Measurements from ENCODE around the gene CCDC78. TPM values are rescaled to one million over a fixed set of nuclear protein-coding genes. Genes with fewer than 3 reads are reported as not detected.

CCDC78 gene
- total and polyA plus RNA-seq, 2 of the 13 experiments (the other 11 are each of a cell fraction or from before 2014, with no cell fraction given) = 0.53 to 1.5 TPM

DNA sequence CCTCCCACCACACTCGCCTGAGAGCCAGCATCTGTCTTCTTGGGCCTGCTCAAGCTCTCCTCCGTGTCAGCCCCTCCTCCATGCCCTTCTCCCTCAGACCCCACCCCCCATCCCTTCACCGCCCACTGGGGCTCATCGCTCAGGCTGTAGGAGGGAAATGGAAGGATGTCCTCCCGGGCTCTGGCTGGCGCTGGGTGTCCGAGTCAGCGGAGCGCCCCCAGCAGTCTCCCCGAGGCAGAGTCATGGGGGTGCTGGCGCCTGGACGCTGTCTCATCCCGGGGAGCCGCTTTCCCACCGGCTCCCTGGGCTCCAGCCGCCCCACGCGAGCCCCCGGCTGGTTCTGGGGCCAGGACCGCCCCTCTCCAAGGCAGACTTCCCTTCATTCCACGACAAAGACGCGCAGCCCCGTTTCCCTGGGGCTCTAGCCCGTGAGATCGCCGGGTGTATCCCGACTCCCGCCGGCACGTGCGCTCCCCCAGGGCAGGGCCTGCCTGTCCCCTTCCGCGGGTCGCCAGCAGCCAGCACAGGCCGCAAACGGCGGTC, 5.7 kb downstream of the CCDC78 start (continued):
- TF ChIP-seq ZMYM4 (CRISPR knock-in tag; IDR thresholded peaks at IDR 0.05) (peak; percentile 48; the same call in 1 of the 2 replicates), ZFAT (CRISPR knock-in tag; conservative IDR thresholded peaks at IDR 0.05) (no peak), KAT8 (CRISPR knock-in tag; IDR thresholded peaks at IDR 0.05) (no peak), IKZF1 (IDR thresholded peaks at IDR 0.05) (no peak), SP2 (CRISPR knock-in tag; IDR thresholded peaks at IDR 0.05) (no peak), HIVEP1 (CRISPR knock-in tag; IDR thresholded peaks at IDR 0.05) (no peak), MED8 (CRISPR knock-in tag; IDR thresholded peaks at IDR 0.05; ENCODE audit: insufficient replicate concordance) (peak; percentile 82), REL (CRISPR knock-in tag; conservative IDR thresholded peaks at IDR 0.05) (0 out of 2 replicates have a peak, but pooled peaks have one; percentile 30), STAG1 (CRISPR knock-in tag; IDR thresholded peaks at IDR 0.05) (no peak), KDM6A (CRISPR knock-in tag; IDR thresholded peaks at IDR 0.05; ENCODE audit: low read depth) (no peak), GATAD1 (CRISPR knock-in tag; IDR thresholded peaks at IDR 0.05) (no peak), SMAD9 (CRISPR knock-in tag; IDR thresholded peaks at IDR 0.05) (no peak), ZNF382 (CRISPR knock-in tag; IDR thresholded peaks at IDR 0.05; ENCODE audit: borderline replicate concordance) (no peak), ZNF788 (CRISPR knock-in tag; IDR thresholded peaks at IDR 0.05; ENCODE audit: borderline replicate concordance) (no peak), SP5 (CRISPR knock-in tag; IDR thresholded peaks at IDR 0.05; ENCODE audit: borderline replicate concordance, low read depth) (no peak), ZC3H13 (CRISPR knock-in tag; IDR thresholded peaks at IDR 0.05) (peak; percentile 80), SUZ12 (IDR thresholded peaks at IDR 0.05; ENCODE audit: low read depth, low read length) (no peak), U2AF1 (optimal IDR thresholded peaks at IDR 0.05; ENCODE audit: low read depth, low read length) (peak; percentile 21), MATR3 (CRISPR knock-in tag; IDR thresholded peaks at IDR 0.05) (no peak), TBP (CRISPR knock-in tag; IDR thresholded peaks at IDR 0.05) (no peak), NONO (IDR thresholded peaks at IDR 0.05) (no peak), NONO (CRISPR knock-in tag; conservative IDR thresholded peaks at IDR 0.05) (no peak; the same call in 1 of the 2 replicates), FOXM1 (CRISPR knock-in tag; IDR thresholded peaks at IDR 0.05) (no peak), ATF7-NPFF (CRISPR knock-in tag; IDR thresholded peaks at IDR 0.05; ENCODE audit: low read depth) (no peak), LCORL (IDR thresholded peaks at IDR 0.05) (no peak), LCORL (CRISPR knock-in tag; IDR thresholded peaks at IDR 0.05) (peak; percentile 50; the same call in 1 of the 2 replicates)
- TF ChIP-seq, protein P1, sequence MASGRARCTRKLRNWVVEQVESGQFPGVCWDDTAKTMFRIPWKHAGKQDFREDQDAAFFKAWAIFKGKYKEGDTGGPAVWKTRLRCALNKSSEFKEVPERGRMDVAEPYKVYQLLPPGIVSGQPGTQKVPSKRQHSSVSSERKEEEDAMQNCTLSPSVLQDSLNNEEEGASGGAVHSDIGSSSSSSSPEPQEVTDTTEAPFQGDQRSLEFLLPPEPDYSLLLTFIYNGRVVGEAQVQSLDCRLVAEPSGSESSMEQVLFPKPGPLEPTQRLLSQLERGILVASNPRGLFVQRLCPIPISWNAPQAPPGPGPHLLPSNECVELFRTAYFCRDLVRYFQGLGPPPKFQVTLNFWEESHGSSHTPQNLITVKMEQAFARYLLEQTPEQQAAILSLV (CRISPR knock-in tag; IDR thresholded peaks at IDR 0.05; ENCODE audit: borderline replicate concordance) = no peak
- TF ChIP-seq, protein P2, sequence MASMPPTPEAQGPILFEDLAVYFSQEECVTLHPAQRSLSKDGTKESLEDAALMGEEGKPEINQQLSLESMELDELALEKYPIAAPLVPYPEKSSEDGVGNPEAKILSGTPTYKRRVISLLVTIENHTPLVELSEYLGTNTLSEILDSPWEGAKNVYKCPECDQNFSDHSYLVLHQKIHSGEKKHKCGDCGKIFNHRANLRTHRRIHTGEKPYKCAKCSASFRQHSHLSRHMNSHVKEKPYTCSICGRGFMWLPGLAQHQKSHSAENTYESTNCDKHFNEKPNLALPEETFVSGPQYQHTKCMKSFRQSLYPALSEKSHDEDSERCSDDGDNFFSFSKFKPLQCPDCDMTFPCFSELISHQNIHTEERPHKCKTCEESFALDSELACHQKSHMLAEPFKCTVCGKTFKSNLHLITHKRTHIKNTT (CRISPR knock-in tag; IDR thresholded peaks at IDR 0.05) = no peak
- TF ChIP-seq, protein P3, sequence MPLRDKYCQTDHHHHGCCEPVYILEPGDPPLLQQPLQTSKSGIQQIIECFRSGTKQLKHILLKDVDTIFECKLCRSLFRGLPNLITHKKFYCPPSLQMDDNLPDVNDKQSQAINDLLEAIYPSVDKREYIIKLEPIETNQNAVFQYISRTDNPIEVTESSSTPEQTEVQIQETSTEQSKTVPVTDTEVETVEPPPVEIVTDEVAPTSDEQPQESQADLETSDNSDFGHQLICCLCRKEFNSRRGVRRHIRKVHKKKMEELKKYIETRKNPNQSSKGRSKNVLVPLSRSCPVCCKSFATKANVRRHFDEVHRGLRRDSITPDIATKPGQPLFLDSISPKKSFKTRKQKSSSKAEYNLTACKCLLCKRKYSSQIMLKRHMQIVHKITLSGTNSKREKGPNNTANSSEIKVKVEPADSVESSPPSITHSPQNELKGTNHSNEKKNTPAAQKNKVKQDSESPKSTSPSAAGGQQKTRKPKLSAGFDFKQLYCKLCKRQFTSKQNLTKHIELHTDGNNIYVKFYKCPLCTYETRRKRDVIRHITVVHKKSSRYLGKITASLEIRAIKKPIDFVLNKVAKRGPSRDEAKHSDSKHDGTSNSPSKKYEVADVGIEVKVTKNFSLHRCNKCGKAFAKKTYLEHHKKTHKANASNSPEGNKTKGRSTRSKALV (CRISPR knock-in tag; IDR thresholded peaks at IDR 0.05) = no peak; the same call in 1 of the 2 replicates
- TF ChIP-seq, protein P4, sequence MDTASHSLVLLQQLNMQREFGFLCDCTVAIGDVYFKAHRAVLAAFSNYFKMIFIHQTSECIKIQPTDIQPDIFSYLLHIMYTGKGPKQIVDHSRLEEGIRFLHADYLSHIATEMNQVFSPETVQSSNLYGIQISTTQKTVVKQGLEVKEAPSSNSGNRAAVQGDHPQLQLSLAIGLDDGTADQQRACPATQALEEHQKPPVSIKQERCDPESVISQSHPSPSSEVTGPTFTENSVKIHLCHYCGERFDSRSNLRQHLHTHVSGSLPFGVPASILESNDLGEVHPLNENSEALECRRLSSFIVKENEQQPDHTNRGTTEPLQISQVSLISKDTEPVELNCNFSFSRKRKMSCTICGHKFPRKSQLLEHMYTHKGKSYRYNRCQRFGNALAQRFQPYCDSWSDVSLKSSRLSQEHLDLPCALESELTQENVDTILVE (CRISPR knock-in tag; IDR thresholded peaks at IDR 0.05) = no peak
